Central memory CD8-positive, alpha-beta T cell (primary cell): Measurements from ENCODE around the gene ABL1.

ENCODE experiments used
- ATAC-seq: fragments of 150-1000 bp; cut with Tn5 transposase; replicated peaks from 2 replicates; pipeline ENCODE4 v1.10.0; 2022; ENCODE audit warnings: mild to moderate bottlenecking, moderate FRiP score, moderate number of reproducible peaks; ENCODE audit not compliant: poor library complexity, severe bottlenecking; ENCODE audit errors: extremely low read depth
- DNase-seq, 2 donors: peaks; one replicate each; pipeline ENCODE4 v3.0.0; 2021; ENCODE audit warnings: low spot score in 2 of 2
- H3K27ac Mint-ChIP-seq: one replicate; pipeline ENCODE4 v1.8.0; 2022; ENCODE audit warnings: low read depth, mild to moderate bottlenecking, moderate library complexity, mixed read lengths
- H3K27me3 Mint-ChIP-seq: one replicate; pipeline ENCODE4 v1.8.0; 2022; ENCODE audit warnings: mixed read lengths
- H3K36me3 Mint-ChIP-seq: one replicate; pipeline ENCODE4 v1.8.0; 2022; ENCODE audit warnings: mild to moderate bottlenecking, moderate library complexity, mixed read lengths; ENCODE audit not compliant: insufficient read depth
- H3K4me1 Mint-ChIP-seq: one replicate; pipeline ENCODE4 v1.8.0; 2022; ENCODE audit warnings: mixed read lengths
- H3K4me3 Mint-ChIP-seq: one replicate; pipeline ENCODE4 v1.8.0; 2022; ENCODE audit warnings: mild to moderate bottlenecking, moderate library complexity, mixed read lengths
- H3K9me3 Mint-ChIP-seq: one replicate; pipeline ENCODE4 v1.8.0; 2022; ENCODE audit warnings: mixed read lengths

Gene ABL1

GRCh38 chr9:130930132-130930803, 95.2 kb downstream of the ABL1 start:
- no peak overlapping the region for H3K4me3 Mint-ChIP-seq
- ATAC-seq (no peak), DNase-seq (no peak)
- no peaks in the 10 kb centered on the region for H3K9me3 Mint-ChIP-seq
- H3K27me3 Mint-ChIP-seq = peaks cover 61% of the 10 kb centered on the region
- no peak overlapping the region for H3K27ac Mint-ChIP-seq
- H3K4me1 Mint-ChIP-seq = no peaks in the 10 kb centered on the region
- no peaks in the 10 kb centered on the region for H3K36me3 Mint-ChIP-seq

DNA sequence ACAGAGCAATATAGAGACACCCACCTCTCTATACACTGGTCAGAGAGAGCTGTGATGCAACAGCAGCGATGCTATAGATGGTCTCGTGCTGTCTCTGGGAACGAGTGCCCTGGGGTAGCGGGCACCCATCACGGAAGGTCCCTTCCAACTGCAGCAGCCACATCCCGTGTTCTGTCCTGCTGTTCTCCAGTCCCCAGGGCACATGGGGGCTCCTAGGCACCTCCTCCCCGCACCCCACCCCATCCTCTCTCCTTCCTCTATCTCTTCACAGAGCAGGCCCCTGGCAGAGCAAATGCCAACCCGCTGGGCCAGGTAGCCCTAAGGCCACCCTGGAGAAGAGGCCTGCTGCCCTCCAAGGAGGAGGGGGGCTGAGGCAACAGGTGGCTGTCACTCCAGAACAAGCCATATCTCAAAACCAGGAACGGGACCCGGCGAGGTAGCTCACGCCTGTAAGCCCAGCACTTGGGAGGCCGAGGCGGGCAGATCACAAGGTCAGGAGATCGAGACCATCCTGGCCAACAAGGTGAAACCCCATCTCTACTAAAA, 95.8 kb downstream of the ABL1 start:
- Mint-ChIP-seq H3K27ac (no peak overlapping the region), H3K27me3 (peaks cover 67% of the 10 kb centered on the region), H3K4me3 (no peak overlapping the region), H3K9me3 (no peaks in the 10 kb centered on the region), H3K4me1 (no peaks in the 10 kb centered on the region), H3K36me3 (peaks cover 1% of the 10 kb centered on the region)
- DNase-seq = no peak
- no peak for ATAC-seq

GRCh38 chr9:130931508-130932254, 96.6 kb downstream of the ABL1 start:
- ATAC-seq (no peak), DNase-seq (no peak)
- H3K4me1 Mint-ChIP-seq = no peaks in the 10 kb centered on the region
- H3K9me3 Mint-ChIP-seq = no peaks in the 10 kb centered on the region
- H3K27me3 Mint-ChIP-seq = peaks cover 75% of the 10 kb centered on the region
- H3K4me3 Mint-ChIP-seq = no peak overlapping the region
- H3K27ac Mint-ChIP-seq = no peak overlapping the region
- peaks cover 1% of the 10 kb centered on the region for H3K36me3 Mint-ChIP-seq

DNA sequence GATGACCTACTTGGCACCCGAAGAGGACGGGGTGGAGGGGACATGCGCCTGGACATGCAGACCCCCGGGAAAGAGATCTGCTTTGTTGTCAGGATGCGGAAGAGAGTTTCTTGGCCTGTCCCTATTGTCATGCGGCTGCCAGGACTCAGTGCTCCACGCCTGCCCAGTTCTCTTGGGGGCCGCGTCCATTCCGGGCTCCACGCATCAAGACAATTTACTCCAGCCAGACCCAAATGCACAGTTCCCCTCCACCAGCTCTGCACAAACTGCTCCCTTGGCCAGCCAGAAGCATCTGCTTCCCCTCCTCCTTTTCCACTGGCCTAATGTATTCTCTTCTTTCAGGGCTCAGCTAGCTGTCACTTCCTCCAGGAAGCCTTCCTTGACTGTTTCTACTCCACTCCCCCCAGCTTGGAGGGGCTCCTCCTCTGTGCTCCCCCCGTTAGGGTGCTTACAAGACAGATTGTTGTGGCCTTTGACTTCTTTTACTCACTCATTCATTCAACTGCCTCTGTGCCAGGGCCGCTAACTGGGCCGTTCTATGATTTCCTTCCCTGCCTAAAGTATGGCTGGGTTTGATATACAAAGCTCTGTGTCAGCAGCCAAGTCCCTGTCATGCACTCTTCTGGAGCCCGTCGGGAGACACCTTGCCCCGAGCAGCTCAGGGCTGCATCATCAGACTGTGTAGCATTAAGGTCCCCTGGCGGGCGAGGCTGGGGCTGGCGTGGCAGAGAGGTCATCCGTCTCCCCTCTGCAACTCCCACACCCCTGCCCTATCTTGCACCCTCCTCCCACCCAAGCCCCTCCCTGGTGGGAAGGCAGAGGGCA, 97.4 kb downstream of the ABL1 start:
- Mint-ChIP-seq H3K36me3 (peaks cover 1% of the 10 kb centered on the region), H3K4me1 (no peaks in the 10 kb centered on the region), H3K27me3 (peaks cover 83% of the 10 kb centered on the region), H3K27ac (no peak overlapping the region), H3K4me3 (no peak overlapping the region), H3K9me3 (no peaks in the 10 kb centered on the region)
- DNase-seq (no peak), ATAC-seq (no peak)

- H3K4me1 Mint-ChIP-seq = no peaks in the 10 kb centered on the region
- no peaks in the 10 kb centered on the region for H3K9me3 Mint-ChIP-seq
- ATAC-seq (no peak), DNase-seq (no peak)
- H3K27me3 Mint-ChIP-seq = peaks cover 83% of the 10 kb centered on the region
- H3K27ac Mint-ChIP-seq = no peak overlapping the region
- H3K36me3 Mint-ChIP-seq = peaks cover 1% of the 10 kb centered on the region
- H3K4me3 Mint-ChIP-seq = no peak overlapping the region
These were observed 98.3 kb downstream of the ABL1 start for GRCh38 chr9:130933114-130934046.

- DNase-seq (no peak), ATAC-seq (no peak)
- Mint-ChIP-seq H3K9me3 (no peaks in the 10 kb centered on the region), H3K4me1 (no peaks in the 10 kb centered on the region), H3K27me3 (peaks cover 90% of the 10 kb centered on the region), H3K4me3 (no peak overlapping the region), H3K27ac (no peak overlapping the region), H3K36me3 (peaks cover 1% of the 10 kb centered on the region)
These were observed 99.2 kb downstream of the ABL1 start for GRCh38 chr9:130934246-130934645.

- Mint-ChIP-seq H3K9me3 (no peaks in the 10 kb centered on the region), H3K27ac (no peak overlapping the region), H3K4me3 (no peak overlapping the region), H3K36me3 (peaks cover 1% of the 10 kb centered on the region), H3K4me1 (no peaks in the 10 kb centered on the region), H3K27me3 (peaks cover 86% of the 10 kb centered on the region)
- ATAC-seq (no peak), DNase-seq (no peak)
These were observed 99.9 kb downstream of the ABL1 start for GRCh38 chr9:130934702-130935647.

- Mint-ChIP-seq H3K27ac (no peak overlapping the region), H3K4me1 (peaks cover 4% of the 10 kb centered on the region), H3K9me3 (no peaks in the 10 kb centered on the region), H3K27me3 (peaks cover 84% of the 10 kb centered on the region), H3K36me3 (peaks cover 3% of the 10 kb centered on the region), H3K4me3 (no peak overlapping the region)
- no peak for DNase-seq
- ATAC-seq = no peak
These were observed 100.7 kb downstream of the ABL1 start for GRCh38 chr9:130935648-130936271.

- Mint-ChIP-seq H3K4me1 (peaks cover 9% of the 10 kb centered on the region), H3K36me3 (peaks cover 3% of the 10 kb centered on the region), H3K27ac (no peak overlapping the region), H3K27me3 (peaks cover 84% of the 10 kb centered on the region), H3K4me3 (no peak overlapping the region), H3K9me3 (no peaks in the 10 kb centered on the region)
- ATAC-seq (no peak), DNase-seq (no peak)
These were observed 101.4 kb downstream of the ABL1 start for GRCh38 chr9:130936285-130937117.
